ENCODE results near the gene ATP11B. TPM values are rescaled to one million over a fixed set of nuclear protein-coding genes. Genes with fewer than 3 reads are reported as not detected.

ATP11B gene
- total RNA-seq, 1 experiment from 2014 or later = 48.8 TPM

GRCh38 chr3:182765287-182765686 is 28.0 kb upstream of the ATP11B start:
- no peak overlapping the region for H2AFZ ChIP-seq (ENCODE audit: low read length)
- POLR2A ChIA-PET (ENCODE audit: unreplicated experiment) = no interaction called here
- H3K36me3 ChIP-seq (ENCODE audit: low read depth, low read length) = no peaks in the 10 kb centered on the region
- TF ChIP-seq EZH2phosphoT487 (IDR thresholded peaks at IDR 0.05; ENCODE audit: borderline replicate concordance, low read length) (no peak), EZH2 (IDR thresholded peaks at IDR 0.05; ENCODE audit: low read length, unreplicated experiment) (no peak), CTCF (conservative IDR thresholded peaks at IDR 0.05; ENCODE audit: low read depth, low read length) (no peak)
- H3K9me3 ChIP-seq (ENCODE audit: low read length) = no peaks in the 10 kb centered on the region
- H4K20me1 ChIP-seq (ENCODE audit: low read length) = no peaks in the 10 kb centered on the region
- CTCF ChIA-PET = no interaction called here
- no peaks in the 10 kb centered on the region for H3K4me1 ChIP-seq (ENCODE audit: insufficient read depth, low read length)
- no peak overlapping the region for H3K4me3 ChIP-seq (ENCODE audit: low read length)
- intact Hi-C loops (cut with micrococcal nuclease) = no loop called here
- no peaks in the 10 kb centered on the region for H3K27me3 ChIP-seq (ENCODE audit: low read length)
- BruUV-seq (replicated peaks) = no TSS peak
- H3K4me2 ChIP-seq (ENCODE audit: low read length) = no peak overlapping the region
- H3K9ac ChIP-seq (ENCODE audit: low read length) = no peak overlapping the region
- no peak for ATAC-seq
- H3F3A ChIP-seq (ENCODE audit: low read length, unreplicated experiment) = no peaks in the 10 kb centered on the region
- no peak overlapping the region for H3K27ac ChIP-seq (ENCODE audit: low read length)
- H3K79me2 ChIP-seq (ENCODE audit: low read length) = no peaks in the 10 kb centered on the region
- no peak for DNase-seq
- no peaks in the 10 kb centered on the region for H3K9me2 ChIP-seq (replicated peaks; ENCODE audit: low read length)

GRCh38 chr3:182766099-182766498 is 27.2 kb upstream of the ATP11B start:
- no peaks in the 10 kb centered on the region for H3K27me3 ChIP-seq (ENCODE audit: low read length)
- no peak for TF ChIP-seq CTCF (conservative IDR thresholded peaks at IDR 0.05; ENCODE audit: low read depth, low read length)
- no peak for TF ChIP-seq EZH2 (IDR thresholded peaks at IDR 0.05; ENCODE audit: low read length, unreplicated experiment)
- no peak for TF ChIP-seq EZH2phosphoT487 (IDR thresholded peaks at IDR 0.05; ENCODE audit: borderline replicate concordance, low read length)
- H3K9ac ChIP-seq (ENCODE audit: low read length) = no peak overlapping the region
- H3K4me1 ChIP-seq (ENCODE audit: insufficient read depth, low read length) = no peaks in the 10 kb centered on the region
- no peaks in the 10 kb centered on the region for H3K9me2 ChIP-seq (replicated peaks; ENCODE audit: low read length)
- no peak overlapping the region for H3K4me3 ChIP-seq (ENCODE audit: low read length)
- DNase-seq = no peak
- no peaks in the 10 kb centered on the region for H4K20me1 ChIP-seq (ENCODE audit: low read length)
- ChIA-PET CTCF (no interaction called here), POLR2A (ENCODE audit: unreplicated experiment) (no interaction called here)
- H3K36me3 ChIP-seq (ENCODE audit: low read depth, low read length) = no peaks in the 10 kb centered on the region
- H3F3A ChIP-seq (ENCODE audit: low read length, unreplicated experiment) = no peaks in the 10 kb centered on the region
- no peak overlapping the region for H2AFZ ChIP-seq (ENCODE audit: low read length)
- H3K79me2 ChIP-seq (ENCODE audit: low read length) = no peaks in the 10 kb centered on the region
- H3K9me3 ChIP-seq (ENCODE audit: low read length) = no peaks in the 10 kb centered on the region
- no peak for ATAC-seq
- intact Hi-C loops (cut with micrococcal nuclease) = no loop called here
- no TSS peak for BruUV-seq (replicated peaks)
- no peak overlapping the region for H3K27ac ChIP-seq (ENCODE audit: low read length)
- H3K4me2 ChIP-seq (ENCODE audit: low read length) = no peak overlapping the region

- Histone ChIP-seq H3K27me3 (ENCODE audit: low read length) (no peaks in the 10 kb centered on the region), H3K9ac (ENCODE audit: low read length) (no peak overlapping the region), H3F3A (ENCODE audit: low read length, unreplicated experiment) (no peaks in the 10 kb centered on the region), H3K9me3 (ENCODE audit: low read length) (no peaks in the 10 kb centered on the region), H3K9me2 (replicated peaks; ENCODE audit: low read length) (no peaks in the 10 kb centered on the region), H3K79me2 (ENCODE audit: low read length) (no peaks in the 10 kb centered on the region), H3K36me3 (ENCODE audit: low read depth, low read length) (no peaks in the 10 kb centered on the region), H2AFZ (ENCODE audit: low read length) (no peak overlapping the region), H4K20me1 (ENCODE audit: low read length) (no peaks in the 10 kb centered on the region), H3K4me2 (ENCODE audit: low read length) (no peak overlapping the region), H3K4me3 (ENCODE audit: low read length) (no peak overlapping the region), H3K27ac (ENCODE audit: low read length) (no peak overlapping the region), H3K4me1 (ENCODE audit: insufficient read depth, low read length) (no peaks in the 10 kb centered on the region)
- ChIA-PET POLR2A (ENCODE audit: unreplicated experiment) (no interaction called here), CTCF (no interaction called here)
- no peak for DNase-seq
- intact Hi-C loops (cut with micrococcal nuclease) = no loop called here
- BruUV-seq (replicated peaks) = no TSS peak
- TF ChIP-seq CTCF (conservative IDR thresholded peaks at IDR 0.05; ENCODE audit: low read depth, low read length) (no peak), EZH2 (IDR thresholded peaks at IDR 0.05; ENCODE audit: low read length, unreplicated experiment) (no peak)
- ATAC-seq = no peak
These were observed 24.9 kb upstream of the ATP11B start for GRCh38 chr3:182768413-182768812.

Data from PC-3 (cell line).